Endothelial cell of umbilical vein (primary cell): ENCODE results near the gene BHMT. TPM values are rescaled to one million over a fixed set of nuclear protein-coding genes. Genes with fewer than 3 reads are reported as not detected.

Source experiments
- BruUV-seq: library from RNA; stranded (reverse); fragments of 400-500 nt; replicated peaks from 2 replicates; lab custom pipeline; 2021; lab: Mats Ljungman, UMichigan
- CTCF ChIA-PET: fragments of 300-600, 350-600 bp; sonication (Branson Sonifier 250); formaldehyde crosslinking; loops from one replicate; lab custom pipeline; 2021; ENCODE audit warnings: antibody characterized with exemption, inconsistent platforms; lab: Charles Lee
- POLR2A ChIA-PET: fragments of 300-600, 350-600 bp; sonication (Branson Sonifier 250); formaldehyde crosslinking; loops from one replicate; lab custom pipeline; 2021; ENCODE audit warnings: antibody characterized with exemption, inconsistent platforms; lab: Charles Lee
- DNase-seq: peaks from one replicate; pipeline ENCODE4 v3.0.0-alpha.2; 2011; ENCODE audit warnings: low read depth, low spot score
- FAIRE-seq: peaks from 2 replicates; lab custom pipeline; 2011; peaks lifted over from hg19 to GRCh38; lab: Jason Lieb, UNC
- H2AFZ ChIP-seq: 2 replicates; pipeline ENCODE4 v1.6.0; 2012; ENCODE audit warnings: low read depth, low read length, control low read depth, inconsistent platforms
- H3K27ac ChIP-seq: 2 replicates; pipeline ENCODE4 v1.5.1; 2011; ENCODE audit warnings: low read depth, mild to moderate bottlenecking, control low read depth, low read length, moderate library complexity; ENCODE audit not compliant: insufficient read depth
- H3K27me3 ChIP-seq, 2 experiments: 2 replicates each; pipeline versions ENCODE4 v1.6.0 to v1.6.1; 2011; ENCODE audit warnings: low read length in 2 of 2, mixed read lengths in 1 of 2; ENCODE audit not compliant: control insufficient read depth in 2 of 2, insufficient read depth in 2 of 2
- H3K36me3 ChIP-seq, 2 experiments: 2 replicates in 1 of 2; 3 replicates in 1 of 2; pipeline ENCODE4 v1.5.1; 2011; ENCODE audit warnings: low read length in 2 of 2, mild to moderate bottlenecking in 1 of 2, moderate library complexity in 1 of 2; ENCODE audit not compliant: control insufficient read depth in 2 of 2, insufficient read depth in 2 of 2; ENCODE audit errors: extremely low read depth in 1 of 2
- H3K4me1 ChIP-seq: 3 replicates; pipeline ENCODE4 v1.5.1; 2011; ENCODE audit warnings: mild to moderate bottlenecking, low read length; ENCODE audit not compliant: control insufficient read depth, insufficient read depth; ENCODE audit errors: extremely low read depth
- H3K4me2 ChIP-seq: 2 replicates; pipeline ENCODE4 v1.6.1; 2011; ENCODE audit warnings: low read length, control low read depth, mixed read lengths; ENCODE audit not compliant: insufficient read depth
- H3K4me3 ChIP-seq, 3 experiments: fragments of 200-600 bp in 1 of 3; sonication (generic), shearing (Covaris generic) in 1 of 3; replicated peaks in 1 of 3; 2 replicates each; pipeline ENCODE4 v1.5.1; 2011 to 2016; ENCODE audit warnings: control low read depth in 3 of 3, low read length in 3 of 3, mild to moderate bottlenecking in 2 of 3, inconsistent platforms in 1 of 3, low read depth in 1 of 3, moderate library complexity in 1 of 3; ENCODE audit not compliant: insufficient read depth in 1 of 3
- H3K79me2 ChIP-seq: 2 replicates; pipeline ENCODE4 v1.6.0; 2012; ENCODE audit warnings: low read length, inconsistent platforms; ENCODE audit not compliant: control insufficient read depth, insufficient read depth
- H3K9ac ChIP-seq: replicated peaks from 2 replicates; pipeline ENCODE3; 2011; ENCODE audit warnings: low read length, control low read depth; ENCODE audit not compliant: insufficient read depth; ENCODE audit errors: extremely low read depth
- H3K9me1 ChIP-seq: replicated peaks from 3 replicates; pipeline ENCODE4 v1.6.0; 2011; ENCODE audit warnings: mild to moderate bottlenecking, low read length; ENCODE audit not compliant: control insufficient read depth, insufficient read depth; ENCODE audit errors: extremely low read depth
- H3K9me3 ChIP-seq: replicated peaks from 2 replicates; pipeline ENCODE4 v1.5.1; 2012; ENCODE audit warnings: low read length, inconsistent platforms; ENCODE audit not compliant: control insufficient read depth, insufficient read depth
- H4K20me1 ChIP-seq: replicated peaks from 2 replicates; pipeline ENCODE3; 2011; ENCODE audit warnings: mild to moderate bottlenecking, low read length; ENCODE audit not compliant: control insufficient read depth, insufficient read depth; ENCODE audit errors: extremely low read depth
- CTCF ChIP-seq, 2 donors: IDR thresholded peaks; 1 replicate in 1 of 2; 2 replicates in 1 of 2; pipeline ENCODE4 v1.5.1; 2011; ENCODE audit warnings: low read length in 2 of 2, mild to moderate bottlenecking in 2 of 2, moderate library complexity in 2 of 2, control low read depth in 1 of 2, inconsistent platforms in 1 of 2, low read depth in 1 of 2; ENCODE audit not compliant: insufficient read depth in 1 of 2; ENCODE audit errors: extremely low read depth in 1 of 2
- EZH2 ChIP-seq: IDR thresholded peaks from 2 replicates; pipeline ENCODE4 v1.6.1; 2012; ENCODE audit warnings: borderline replicate concordance, low read depth, mild to moderate bottlenecking, moderate library complexity, low read length, inconsistent platforms; ENCODE audit not compliant: severe bottlenecking
- FOS ChIP-seq: IDR thresholded peaks from 2 replicates; pipeline ENCODE4 v1.6.1; 2011; ENCODE audit warnings: mild to moderate bottlenecking, low read length, moderate library complexity, borderline replicate concordance; ENCODE audit not compliant: insufficient read depth
- GATA2 ChIP-seq: IDR thresholded peaks from 2 replicates; pipeline ENCODE4 v1.7.0; 2011; ENCODE audit warnings: low read depth, mild to moderate bottlenecking, moderate library complexity, mixed read lengths, low read length; ENCODE audit not compliant: insufficient read length, insufficient read depth
- MYC ChIP-seq: IDR thresholded peaks from one replicate; pipeline ENCODE4 v1.6.1; 2011; ENCODE audit warnings: mild to moderate bottlenecking, low read depth, low read length
- POLR2AphosphoS5 ChIP-seq: IDR thresholded peaks from 2 replicates; pipeline ENCODE4 v1.6.1; 2012; ENCODE audit warnings: low read depth, mild to moderate bottlenecking, control low read depth, low read length, moderate library complexity; ENCODE audit not compliant: insufficient read depth
- dilution Hi-C: fragments of 300-500 bp; cut with MboI; formaldehyde crosslinking; loops from one replicate; pipeline ENCODE4 v1.15.0; 2019; ENCODE audit warnings: low sequenced_read_pairs; ENCODE audit not compliant: extremely low pct_ligation_motif_present
- intact Hi-C: fragments of 100-400 bp; cut with micrococcal nuclease; formaldehyde crosslinking; loops from one replicate; pipeline ENCODE4 v1.10.0; 2022
- polyA plus RNA-seq, 4 experiments: library from polyadenylated mRNA; depleted of rRNA in 3 of 4; stranded (reverse) in 3 of 4; unstranded in 1 of 4; fragments of >200 nt; gene quantifications; 2 replicates each; pipeline versions ENCODE4 v1.2.1 to v1.2.3, GENCODE V29; 2011 to 2012; ENCODE audit warnings: missing spikeins in 1 of 4
- total RNA-seq: library from RNA; stranded (reverse); gene quantifications from 2 replicates; pipeline ENCODE4 v1.2.3, GENCODE V29; 2021

Gene BHMT
- total and polyA plus RNA-seq, 2 donors (not counting 3 experiments of a cell fraction or from before 2014, with no cell fraction given) = not detected

DNA sequence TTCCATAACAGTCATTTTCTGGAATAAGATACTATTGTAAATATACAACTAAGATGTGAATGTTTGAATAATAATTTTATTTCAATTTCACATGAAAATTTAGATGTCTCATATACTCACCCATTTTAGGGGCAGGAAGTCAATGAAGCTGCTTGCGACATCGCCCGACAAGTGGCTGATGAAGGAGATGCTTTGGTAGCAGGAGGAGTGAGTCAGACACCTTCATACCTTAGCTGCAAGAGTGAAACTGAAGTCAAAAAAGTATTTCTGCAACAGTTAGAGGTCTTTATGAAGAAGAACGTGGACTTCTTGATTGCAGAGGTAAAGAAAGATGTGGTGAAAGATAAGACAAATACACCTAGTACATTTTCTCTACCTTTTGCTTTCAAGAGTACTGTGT is 8.6 kb downstream of the BHMT start:
- ChIA-PET POLR2A (no interaction called here), CTCF (interaction anchor here (1.3 to 1.8 kb wide), 2 partner anchors 13 to 99 kb away, joined by 4 to 8 read pairs; no protein-coding TSS in a partner anchor)
- TF ChIP-seq CTCF (IDR thresholded peaks at IDR 0.05; ENCODE audit: extremely low read depth in 1 of 2, insufficient read depth in 1 of 2, low read depth in 1 of 2, low read length in 2 of 2) = no peak
- TF ChIP-seq FOS = no peak
- no peak for TF ChIP-seq MYC
- no peak for TF ChIP-seq POLR2AphosphoS5
- H4K20me1 ChIP-seq = no peaks in the 10 kb centered on the region
- intact Hi-C loops (no loop called here), dilution Hi-C loops (no loop called here)
- H3K4me2 ChIP-seq = no peak overlapping the region
- no peaks in the 10 kb centered on the region for H3K4me1 ChIP-seq
- no peaks in the 10 kb centered on the region for H3K79me2 ChIP-seq
- H3K4me3 ChIP-seq = no peak overlapping the region
- peaks cover 0 to 6% of the 10 kb centered on the region in 2 experiments for H3K27me3 ChIP-seq
- FAIRE-seq (no peak), DNase-seq (no peak)
- H3K9me3 ChIP-seq = no peaks in the 10 kb centered on the region
- no peak overlapping the region for H2AFZ ChIP-seq
- no peak overlapping the region for H3K9ac ChIP-seq
- no peak overlapping the region for H3K27ac ChIP-seq
- BruUV-seq = no TSS peak
- no peaks in the 10 kb centered on the region for H3K36me3 ChIP-seq
- no peaks in the 10 kb centered on the region for H3K9me1 ChIP-seq

DNA sequence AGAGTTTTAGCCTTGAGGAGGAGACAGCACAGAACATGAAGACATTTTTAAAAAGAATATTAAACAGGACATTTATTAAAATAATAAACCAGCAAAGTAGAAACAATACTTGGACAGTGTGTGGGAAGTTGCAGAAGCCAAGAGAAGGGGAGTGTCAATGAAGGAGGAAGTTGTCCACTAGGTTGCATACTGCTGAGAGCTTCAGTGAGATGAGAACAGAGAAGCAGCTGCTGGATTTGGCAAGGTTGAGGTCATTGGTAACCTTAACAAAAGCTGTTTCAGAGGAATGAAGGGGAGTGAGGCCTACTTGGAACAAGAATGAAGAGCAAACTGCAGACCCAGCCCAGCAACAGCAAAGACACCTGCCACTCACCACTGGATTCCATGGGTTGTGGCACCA is 11.4 kb downstream of the BHMT start:
- Histone ChIP-seq H3K4me2 (no peak overlapping the region), H3K9ac (no peak overlapping the region), H3K4me3 (no peak overlapping the region), H3K9me3 (no peaks in the 10 kb centered on the region), H3K27me3 (no peaks in the 10 kb centered on the region), H3K79me2 (no peaks in the 10 kb centered on the region), H3K9me1 (no peaks in the 10 kb centered on the region), H3K36me3 (no peaks in the 10 kb centered on the region), H3K4me1 (no peaks in the 10 kb centered on the region), H4K20me1 (no peaks in the 10 kb centered on the region), H2AFZ (no peak overlapping the region), H3K27ac (no peak overlapping the region)
- TF ChIP-seq GATA2 (no peak), FOS (no peak), EZH2 (no peak)
- FAIRE-seq = no peak
- DNase-seq = no peak
- intact Hi-C loops = no loop called here
- dilution Hi-C loops = no loop called here
- CTCF ChIA-PET = interaction anchor here (0.5 to 2.5 kb wide), 2 partner anchors 10 to 134 kb away, joined by 3 to 19 read pairs; no protein-coding TSS in a partner anchor
- BruUV-seq = no TSS peak
- POLR2A ChIA-PET = no interaction called here
